ENCODE results near the gene RABGAP1L. TPM values are rescaled to one million over a fixed set of nuclear protein-coding genes. Genes with fewer than 3 reads are reported as not detected.

RABGAP1L gene
- total and polyA plus RNA-seq, 2 of the 8 experiments (the other 6 are each of a cell fraction or from before 2014, with no cell fraction given), result 33.3 to 156 TPM

DNA sequence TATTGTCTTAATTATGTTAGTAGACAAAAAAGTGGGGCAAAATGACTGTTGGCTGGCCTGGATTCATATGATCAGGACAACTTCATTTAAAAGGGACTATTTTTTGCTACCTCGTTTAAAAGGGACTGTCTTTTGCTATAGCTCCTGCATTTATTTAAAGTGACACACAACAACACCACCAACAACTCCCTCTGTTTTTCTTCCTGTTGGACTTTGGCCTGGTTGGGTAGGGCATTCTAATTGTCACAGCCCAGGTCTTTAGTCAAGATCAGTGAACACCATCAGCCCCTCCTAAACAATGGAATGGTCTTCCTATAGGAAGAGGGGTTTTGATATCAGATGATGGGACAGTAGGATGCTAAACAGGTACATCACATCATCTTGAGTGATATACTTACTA is 530.2 kb downstream of the RABGAP1L start:
- Histone ChIP-seq H3K79me2 (ENCODE audit: control insufficient read depth in 1 of 2, insufficient read depth in 2 of 2, low read length in 2 of 2) (no peaks in the 10 kb centered on the region), H3K36me3 (ENCODE audit: control insufficient read depth in 2 of 4, insufficient read depth in 4 of 4, low read length in 3 of 4) (no peaks in the 10 kb centered on the region), H3K23me2 (ENCODE audit: low read depth, low read length) (no peaks in the 10 kb centered on the region), H3K9me3 (ENCODE audit: insufficient read depth in 2 of 2, low read depth in 1 of 2, low read length in 1 of 2) (no peaks in the 10 kb centered on the region), H4K91ac (replicated peaks; ENCODE audit: insufficient read length, low read length) (no peak overlapping the region), H2BK15ac (ENCODE audit: low read length) (no peak overlapping the region), H2BK20ac (ENCODE audit: low read length) (no peak overlapping the region), H3K27me3 (replicated peaks in 1 of 4; ENCODE audit: control insufficient read depth in 3 of 4, extremely low read depth in 1 of 4, insufficient read depth in 3 of 4, low read length in 3 of 4) (no peaks in the 10 kb centered on the region), H3K27ac (ENCODE audit: low read depth, low read length) (no peak overlapping the region), H4K20me1 (replicated peaks in 1 of 2; ENCODE audit: control insufficient read depth in 1 of 2, insufficient read depth in 2 of 2, low read length in 2 of 2) (no peaks in the 10 kb centered on the region), H3K4me1 (replicated peaks in 1 of 4; ENCODE audit: control insufficient read depth in 3 of 4, insufficient read depth in 4 of 4, low read length in 3 of 4) (peaks cover 0 to 2% (median 1%) of the 10 kb centered on the region in 4 experiments; a peak in 3 of 7 replicates), H2AK5ac (ENCODE audit: low read depth, low read length) (no peak overlapping the region), H3K4me2 (ENCODE audit: insufficient read depth in 1 of 2, low read depth in 2 of 2, low read length in 2 of 2) (no peak overlapping the region), H4K8ac (ENCODE audit: extremely low read depth, insufficient read depth, low read length) (no peak overlapping the region), H3K4ac (replicated peaks; ENCODE audit: insufficient read length, low read depth, low read length) (no peak overlapping the region), H3K4me3 (ENCODE audit: extremely low read depth in 1 of 4, insufficient read depth in 2 of 4, low read depth in 3 of 4, low read length in 4 of 4) (no peak overlapping the region), H3K9ac (replicated peaks in 1 of 4; ENCODE audit: extremely low read depth in 1 of 4, low read depth in 3 of 4, low read length in 3 of 4) (no peak overlapping the region), H3K23ac (ENCODE audit: insufficient read length) (no peak overlapping the region), H3K56ac (replicated peaks; ENCODE audit: insufficient read length, low read depth, low read length) (no peak overlapping the region), H2BK120ac (replicated peaks; ENCODE audit: low read depth, low read length) (no peak overlapping the region), H3K79me1 (ENCODE audit: low read depth, low read length) (no peaks in the 10 kb centered on the region), H2BK12ac (ENCODE audit: low read depth, low read length) (no peak overlapping the region), H4K5ac (ENCODE audit: insufficient read length, low read depth, low read length) (no peak overlapping the region), H2AFZ (ENCODE audit: low read length) (no peak overlapping the region), H2BK5ac (ENCODE audit: low read depth, low read length) (no peak overlapping the region), H3K18ac (ENCODE audit: extremely low read depth, low read length) (no peak overlapping the region), H3K14ac (ENCODE audit: insufficient read length) (no peak overlapping the region)
- ChIA-PET POLR2A (ENCODE audit: partially characterized antibody) (no interaction called here), CTCF (ENCODE audit: partially characterized antibody) (interaction anchor here (1.0 to 1.1 kb wide), 2 partner anchors 22 to 33 kb away, joined by 3 read pairs; no protein-coding TSS in a partner anchor)
- DNase-seq (ENCODE audit: low read depth in 1 of 2, low spot score in 2 of 2) (no peak), FAIRE-seq (no peak)
- 89% methylated on average over 1 of the region's 1 CpG; no CpG with 5 or more reads in 1 of the 2 experiments for WGBS, 2 experiments (ENCODE audit: extremely low coverage in 1 of 2, insufficient coverage in 1 of 2, insufficient read length in 1 of 2, insufficient replicate concordance in 2 of 2, low coverage in 1 of 2, low lambda C conversion rate in 2 of 2, missing lambda C conversion rate in 1 of 2)
- TF ChIP-seq NANOG (IDR thresholded peaks at IDR 0.05; ENCODE audit: insufficient read depth, low read depth, low read length, poor library complexity, severe bottlenecking), result no peak

All from H1 (cell line).